Non-pigmented ciliary epithelial cell (primary cell): ENCODE data around the gene GPATCH4.
"Not testable (repeated sequence)": the region's sequence is repeated elsewhere in the genome, so short reads cannot be mapped to it uniquely, and the experiment has no call there.

ENCODE experiments used
- DNase-seq: peaks from one replicate; pipeline ENCODE4 v3.0.0-alpha.2; 2010; ENCODE audit warnings: low read depth

The GPATCH4 gene

GRCh38 chr1:156574039-156574633, 27.1 kb downstream of the GPATCH4 start:
- no peak for DNase-seq

- no peak for DNase-seq
Measured at GRCh38 chr1:156572663-156573018, 28.6 kb downstream of the GPATCH4 start.

- peak; percentile 35 for DNase-seq
Measured at GRCh38 chr1:156571919-156572662, 29.2 kb downstream of the GPATCH4 start, which contains the start of gene IQGAP3. Gene IQGAP3, minus strand, starts transcription at chr1:156572565. Its CDS starts 36 bp downstream, at chr1:156572529.

GRCh38 chr1:156571261-156571852, 29.9 kb downstream of the GPATCH4 start:
- DNase-seq = peak; percentile 75

GRCh38 chr1:156566436-156566835, 34.8 kb downstream of the GPATCH4 start:
- no peak for DNase-seq

GRCh38 chr1:156565519-156565918, 35.8 kb downstream of the GPATCH4 start:
- no peak for DNase-seq

- no peak for DNase-seq
Measured at GRCh38 chr1:156560585-156561163, 40.6 kb downstream of the GPATCH4 start.

- DNase-seq = no peak
Measured at GRCh38 chr1:156559797-156560385, 41.4 kb downstream of the GPATCH4 start.

GRCh38 chr1:156559086-156559796, 42.0 kb downstream of the GPATCH4 start:
- no peak for DNase-seq

- no peak for DNase-seq
Measured at GRCh38 chr1:156556354-156556753, 44.9 kb downstream of the GPATCH4 start.

- DNase-seq = no peak
Measured at GRCh38 chr1:156555715-156556114, 45.6 kb downstream of the GPATCH4 start.

GRCh38 chr1:156554971-156555370, 46.3 kb downstream of the GPATCH4 start:
- no peak for DNase-seq

- DNase-seq = no peak
Measured at GRCh38 chr1:156553860-156554485, 47.3 kb downstream of the GPATCH4 start.

GRCh38 chr1:156552937-156553336, 48.3 kb downstream of the GPATCH4 start:
- not testable (repeated sequence) for DNase-seq

GRCh38 chr1:156552518-156552917, 48.8 kb downstream of the GPATCH4 start:
- DNase-seq = no peak

GRCh38 chr1:156551869-156552268, 49.4 kb downstream of the GPATCH4 start:
- no peak for DNase-seq

GRCh38 chr1:156551066-156551643, 50.1 kb downstream of the GPATCH4 start:
- DNase-seq = no peak

- no peak for DNase-seq
Measured at GRCh38 chr1:156550346-156550745, 50.9 kb downstream of the GPATCH4 start.

GRCh38 chr1:156549831-156550230, 51.4 kb downstream of the GPATCH4 start:
- no peak for DNase-seq

GRCh38 chr1:156549390-156549789, 51.9 kb downstream of the GPATCH4 start:
- DNase-seq = no peak

GRCh38 chr1:156547982-156548381, 53.3 kb downstream of the GPATCH4 start:
- no peak for DNase-seq
